ENCODE results near the gene FCGR3B.
"Not testable (repeated sequence)": the region's sequence is repeated elsewhere in the genome, so short reads cannot be mapped to it uniquely, and the experiment has no call there.

Gene FCGR3B

GRCh38 chr1:161638251-161638993 is 7.4 kb upstream of the FCGR3B start:
- H3K36me3 ChIP-seq (ENCODE audit: control insufficient read depth in 2 of 2, insufficient read depth in 1 of 2, low read length in 2 of 2); CTCF ChIA-PET; H3K4me3 ChIP-seq (ENCODE audit: low read depth, low read length); H3K9me3 ChIP-seq (ENCODE audit: control insufficient read depth, insufficient read depth, low read depth, low read length); POLR2A ChIA-PET; H3K27ac ChIP-seq (ENCODE audit: extremely low read depth, low read depth, low read length); H3K4me1 ChIP-seq (ENCODE audit: control insufficient read depth, insufficient read depth, low read length): not testable (repeated sequence)

- POLR2A ChIA-PET; H3K4me3 ChIP-seq (ENCODE audit: low read depth, low read length); H3K4me1 ChIP-seq (ENCODE audit: control insufficient read depth, insufficient read depth, low read length); H3K36me3 ChIP-seq (ENCODE audit: control insufficient read depth in 2 of 2, insufficient read depth in 1 of 2, low read length in 2 of 2); H3K27ac ChIP-seq (ENCODE audit: extremely low read depth, low read depth, low read length); H3K9me3 ChIP-seq (ENCODE audit: control insufficient read depth, insufficient read depth, low read depth, low read length); CTCF ChIA-PET: not testable (repeated sequence)
Measured at GRCh38 chr1:161636976-161637375, 6.0 kb upstream of the FCGR3B start.

- H3K27ac ChIP-seq (ENCODE audit: extremely low read depth, low read depth, low read length); CTCF ChIA-PET; H3K4me3 ChIP-seq (ENCODE audit: low read depth, low read length); H3K36me3 ChIP-seq (ENCODE audit: control insufficient read depth in 2 of 2, insufficient read depth in 1 of 2, low read length in 2 of 2); POLR2A ChIA-PET; H3K4me1 ChIP-seq (ENCODE audit: control insufficient read depth, insufficient read depth, low read length); H3K9me3 ChIP-seq (ENCODE audit: control insufficient read depth, insufficient read depth, low read depth, low read length): not testable (repeated sequence)
Measured at GRCh38 chr1:161636189-161636782, 5.3 kb upstream of the FCGR3B start.

GRCh38 chr1:161634993-161635392 is 4.0 kb upstream of the FCGR3B start:
- H3K27ac ChIP-seq (ENCODE audit: extremely low read depth, low read depth, low read length); H3K4me1 ChIP-seq (ENCODE audit: control insufficient read depth, insufficient read depth, low read length); H3K4me3 ChIP-seq (ENCODE audit: low read depth, low read length); H3K36me3 ChIP-seq (ENCODE audit: control insufficient read depth in 2 of 2, insufficient read depth in 1 of 2, low read length in 2 of 2); H3K9me3 ChIP-seq (ENCODE audit: control insufficient read depth, insufficient read depth, low read depth, low read length); CTCF ChIA-PET; POLR2A ChIA-PET: not testable (repeated sequence)

GRCh38 chr1:161630128-161630742 is 741 bp downstream of the FCGR3B start:
- H3K36me3 ChIP-seq (ENCODE audit: control insufficient read depth in 2 of 2, insufficient read depth in 1 of 2, low read length in 2 of 2); H3K4me3 ChIP-seq (ENCODE audit: low read depth, low read length); CTCF ChIA-PET; H3K4me1 ChIP-seq (ENCODE audit: control insufficient read depth, insufficient read depth, low read length); H3K9me3 ChIP-seq (ENCODE audit: control insufficient read depth, insufficient read depth, low read depth, low read length); H3K27ac ChIP-seq (ENCODE audit: extremely low read depth, low read depth, low read length); POLR2A ChIA-PET: not testable (repeated sequence)

GRCh38 chr1:161626445-161627146 is 4.4 kb downstream of the FCGR3B start:
- H3K4me1 ChIP-seq (ENCODE audit: control insufficient read depth, insufficient read depth, low read length); H3K36me3 ChIP-seq (ENCODE audit: control insufficient read depth in 2 of 2, insufficient read depth in 1 of 2, low read length in 2 of 2); CTCF ChIA-PET; H3K9me3 ChIP-seq (ENCODE audit: control insufficient read depth, insufficient read depth, low read depth, low read length); H3K27ac ChIP-seq (ENCODE audit: extremely low read depth, low read depth, low read length); H3K4me3 ChIP-seq (ENCODE audit: low read depth, low read length); POLR2A ChIA-PET: not testable (repeated sequence)

GRCh38 chr1:161624605-161625004 is 6.4 kb downstream of the FCGR3B start:
- H3K9me3 ChIP-seq (ENCODE audit: control insufficient read depth, insufficient read depth, low read depth, low read length); H3K27ac ChIP-seq (ENCODE audit: extremely low read depth, low read depth, low read length); CTCF ChIA-PET; H3K4me3 ChIP-seq (ENCODE audit: low read depth, low read length); POLR2A ChIA-PET; H3K4me1 ChIP-seq (ENCODE audit: control insufficient read depth, insufficient read depth, low read length); H3K36me3 ChIP-seq (ENCODE audit: control insufficient read depth in 2 of 2, insufficient read depth in 1 of 2, low read length in 2 of 2): not testable (repeated sequence)

- CTCF ChIA-PET; H3K36me3 ChIP-seq (ENCODE audit: control insufficient read depth in 2 of 2, insufficient read depth in 1 of 2, low read length in 2 of 2); H3K9me3 ChIP-seq (ENCODE audit: control insufficient read depth, insufficient read depth, low read depth, low read length); POLR2A ChIA-PET; H3K4me1 ChIP-seq (ENCODE audit: control insufficient read depth, insufficient read depth, low read length); H3K4me3 ChIP-seq (ENCODE audit: low read depth, low read length); H3K27ac ChIP-seq (ENCODE audit: extremely low read depth, low read depth, low read length): not testable (repeated sequence)
Measured at GRCh38 chr1:161623401-161624051, 7.5 kb downstream of the FCGR3B start.

- H3K4me3 ChIP-seq (ENCODE audit: low read depth, low read length); H3K27ac ChIP-seq (ENCODE audit: extremely low read depth, low read depth, low read length); H3K36me3 ChIP-seq (ENCODE audit: control insufficient read depth in 2 of 2, insufficient read depth in 1 of 2, low read length in 2 of 2); H3K4me1 ChIP-seq (ENCODE audit: control insufficient read depth, insufficient read depth, low read length); POLR2A ChIA-PET; H3K9me3 ChIP-seq (ENCODE audit: control insufficient read depth, insufficient read depth, low read depth, low read length): not testable (repeated sequence)
- CTCF ChIA-PET: interaction anchor here (0.6 kb wide), 1 partner anchor 65 kb away, joined by 3 read pairs; no protein-coding TSS in a partner anchor
Measured at GRCh38 chr1:161622054-161622453, 8.9 kb downstream of the FCGR3B start.
